ENCODE data around the gene DISP3.

The DISP3 gene

DNA sequence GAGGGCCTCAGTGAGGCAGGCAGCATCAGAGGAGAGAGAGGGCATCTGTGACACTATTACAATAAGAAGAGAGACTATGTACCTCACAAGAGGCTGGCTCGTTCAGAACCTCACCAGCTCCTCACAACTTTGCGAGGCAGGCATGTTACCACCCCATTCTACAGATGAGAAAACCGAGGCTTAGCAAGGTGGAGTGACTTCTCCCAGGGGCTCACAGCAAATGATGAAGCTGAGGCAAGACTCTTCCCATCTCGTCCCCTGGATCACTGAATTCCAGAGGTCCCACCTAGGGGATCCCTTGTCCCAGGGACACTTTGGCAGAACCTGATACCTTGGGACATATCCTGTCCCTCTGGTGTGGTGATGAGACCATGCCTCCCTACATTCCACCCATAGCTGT lies 64.4 kb downstream of the DISP3 start:
- no peak for DNase-seq (ENCODE audit: low read depth in 2 of 2)

DNA sequence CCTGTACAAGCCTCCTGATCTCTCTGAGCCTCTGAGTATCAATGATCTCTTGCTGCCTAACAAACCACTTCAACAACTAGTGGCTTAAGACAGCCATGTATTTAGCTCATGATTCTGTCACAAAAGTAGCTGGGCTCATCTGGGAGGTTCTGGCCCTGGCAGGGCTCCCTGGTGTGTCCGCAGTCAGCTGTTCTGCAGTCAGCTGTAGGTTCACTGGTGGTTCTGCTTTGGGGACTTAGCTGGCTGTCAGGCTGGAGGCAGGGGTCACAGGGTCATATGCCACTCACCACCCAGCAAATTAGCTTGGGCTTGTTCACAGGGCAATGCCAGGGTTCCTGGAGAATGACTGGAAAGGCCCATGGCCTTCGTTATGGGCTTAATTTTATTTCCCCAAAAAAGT lies 64.8 kb downstream of the DISP3 start:
- no peak for DNase-seq (ENCODE audit: low read depth in 2 of 2)

DNA sequence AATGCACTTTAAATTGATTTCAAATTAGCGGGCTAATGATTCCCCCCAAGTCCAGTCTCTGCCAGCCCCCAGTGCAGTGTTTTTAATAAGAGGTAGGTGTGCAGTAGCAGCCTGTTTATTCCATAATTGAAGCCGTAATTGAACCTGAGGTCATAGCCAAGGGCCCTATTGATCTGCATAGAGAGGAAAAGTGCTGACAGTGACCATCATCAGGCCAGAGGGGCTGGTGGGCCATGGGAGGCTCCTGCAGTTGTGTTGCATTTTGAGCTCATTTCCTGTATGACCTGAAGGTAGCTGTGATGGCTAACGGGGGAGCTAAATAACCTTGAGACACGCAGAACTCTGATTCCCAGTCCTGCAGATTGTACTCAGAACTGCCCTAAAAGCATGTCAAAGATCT lies 67.5 kb downstream of the DISP3 start:
- no peak for DNase-seq (ENCODE audit: low read depth in 2 of 2)

GRCh38 chr1:11550664-11551283 lies 71.8 kb downstream of the DISP3 start:
- no peak for DNase-seq (ENCODE audit: low read depth in 2 of 2)

GRCh38 chr1:11558276-11558675 lies 79.3 kb downstream of the DISP3 start:
- no peak for DNase-seq (ENCODE audit: low read depth in 2 of 2)

DNA sequence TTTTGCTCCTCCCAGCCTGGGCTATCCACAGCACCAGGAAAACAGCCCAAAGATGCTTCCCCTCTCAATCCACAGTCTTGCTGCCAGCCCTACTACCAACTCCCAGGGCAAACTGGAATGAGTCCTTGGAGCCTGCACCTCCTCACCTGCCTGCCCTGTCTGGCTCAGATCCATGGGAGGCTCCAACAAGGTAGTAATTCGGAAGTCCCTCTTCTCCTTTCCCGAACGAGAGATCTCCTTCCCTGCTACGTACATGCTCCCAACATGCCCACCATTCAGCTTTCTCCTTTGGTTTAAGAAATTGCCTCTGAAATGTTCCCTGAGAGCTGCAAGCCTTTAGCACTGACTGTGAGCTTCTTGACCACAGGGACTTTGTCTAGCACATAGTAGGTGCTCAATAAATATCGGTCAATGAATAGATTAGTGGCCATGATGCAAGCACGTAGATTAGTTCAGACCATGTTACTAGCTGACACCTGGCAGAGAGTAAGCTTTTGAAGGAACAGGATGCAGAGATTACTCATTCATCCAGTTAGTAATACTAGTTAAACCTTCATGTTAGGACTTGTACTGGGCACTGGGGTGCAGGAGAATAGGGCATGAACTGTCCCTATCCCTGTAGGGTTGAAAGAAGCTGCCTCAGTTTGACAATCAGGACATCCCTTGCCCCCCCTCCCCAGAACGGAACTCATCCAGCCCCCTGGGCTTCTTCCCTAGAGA lies 80.1 kb downstream of the DISP3 start:
- no peak for DNase-seq (ENCODE audit: low read depth in 2 of 2)

- DNase-seq (ENCODE audit: low read depth in 2 of 2), result no peak
These were observed 80.6 kb downstream of the DISP3 start for GRCh38 chr1:11559591-11559970.

DNA sequence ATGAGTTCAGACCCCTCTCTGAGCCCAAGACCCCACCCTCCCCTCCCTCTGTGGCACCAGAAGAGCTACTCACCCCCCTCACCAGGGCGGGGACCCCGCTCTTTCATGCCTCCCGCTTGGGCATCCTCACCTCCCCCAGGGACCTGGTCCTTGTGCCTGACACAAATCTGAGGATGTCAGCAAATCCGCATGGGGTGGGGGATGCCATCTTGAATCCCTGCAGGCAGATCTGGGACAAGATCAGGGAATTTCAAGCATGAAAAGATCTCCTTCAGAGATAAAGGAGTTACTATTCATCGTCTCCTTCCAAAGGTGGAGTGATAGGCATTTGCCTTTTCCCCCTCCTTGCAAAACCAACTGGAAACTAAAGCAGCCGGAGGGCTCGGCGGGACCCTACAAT lies 81.1 kb downstream of the DISP3 start:
- no peak for DNase-seq (ENCODE audit: low read depth in 2 of 2)

- no peak for DNase-seq (ENCODE audit: low read depth in 2 of 2)
These were observed 82.8 kb downstream of the DISP3 start for GRCh38 chr1:11561740-11562139.

GRCh38 chr1:11562664-11563063 lies 83.7 kb downstream of the DISP3 start:
- no peak for DNase-seq (ENCODE audit: low read depth in 2 of 2)

DNA sequence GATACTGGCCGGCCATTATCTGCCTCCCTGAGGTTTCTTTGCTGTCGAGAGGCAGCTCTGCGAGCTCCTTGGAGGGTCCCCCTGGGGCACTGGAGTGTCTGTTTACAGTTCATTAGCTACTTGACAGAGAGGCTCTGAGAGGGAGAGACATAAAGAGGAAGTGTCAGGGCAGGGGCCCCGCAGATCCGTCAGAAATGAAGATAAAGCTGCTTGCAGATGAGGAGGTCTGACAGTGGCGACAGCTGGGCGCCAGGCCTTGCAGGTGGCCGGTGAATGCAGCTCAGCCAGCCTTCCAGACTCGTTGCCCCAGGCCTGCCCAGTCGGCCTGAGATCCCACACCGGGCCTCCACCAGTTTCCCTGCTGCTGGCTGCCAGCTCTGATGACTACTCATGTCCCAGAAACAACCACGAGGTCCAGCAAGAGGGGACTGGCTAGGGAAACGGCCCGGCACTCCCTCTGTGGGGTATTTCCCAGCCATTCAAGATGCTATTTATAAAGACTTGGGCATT lies 84.7 kb downstream of the DISP3 start:
- no peak for DNase-seq (ENCODE audit: low read depth in 2 of 2)

DNA sequence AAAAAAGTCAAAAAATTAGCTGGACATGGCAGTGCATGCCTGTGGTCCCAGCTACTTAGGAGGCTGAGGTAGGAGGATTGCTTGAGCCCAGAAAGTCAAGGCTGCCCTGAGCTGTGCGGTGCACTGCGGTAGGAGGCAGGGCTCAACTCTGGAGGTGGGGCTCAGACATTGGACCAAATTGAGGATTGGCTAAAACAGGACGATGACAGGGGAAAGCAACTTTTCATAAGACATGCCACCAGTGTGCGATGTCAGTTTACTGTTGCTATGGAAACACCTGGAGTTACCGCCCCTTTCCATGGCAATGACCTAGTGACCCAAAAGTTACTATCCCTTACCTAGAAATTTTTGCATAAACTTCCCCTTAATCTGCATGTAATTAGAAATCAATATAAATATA lies 85.3 kb downstream of the DISP3 start:
- DNase-seq (ENCODE audit: low read depth in 2 of 2), result no peak

GRCh38 chr1:11566042-11566850 lies 87.3 kb downstream of the DISP3 start:
- no peak for DNase-seq (ENCODE audit: low read depth in 2 of 2)

DNA sequence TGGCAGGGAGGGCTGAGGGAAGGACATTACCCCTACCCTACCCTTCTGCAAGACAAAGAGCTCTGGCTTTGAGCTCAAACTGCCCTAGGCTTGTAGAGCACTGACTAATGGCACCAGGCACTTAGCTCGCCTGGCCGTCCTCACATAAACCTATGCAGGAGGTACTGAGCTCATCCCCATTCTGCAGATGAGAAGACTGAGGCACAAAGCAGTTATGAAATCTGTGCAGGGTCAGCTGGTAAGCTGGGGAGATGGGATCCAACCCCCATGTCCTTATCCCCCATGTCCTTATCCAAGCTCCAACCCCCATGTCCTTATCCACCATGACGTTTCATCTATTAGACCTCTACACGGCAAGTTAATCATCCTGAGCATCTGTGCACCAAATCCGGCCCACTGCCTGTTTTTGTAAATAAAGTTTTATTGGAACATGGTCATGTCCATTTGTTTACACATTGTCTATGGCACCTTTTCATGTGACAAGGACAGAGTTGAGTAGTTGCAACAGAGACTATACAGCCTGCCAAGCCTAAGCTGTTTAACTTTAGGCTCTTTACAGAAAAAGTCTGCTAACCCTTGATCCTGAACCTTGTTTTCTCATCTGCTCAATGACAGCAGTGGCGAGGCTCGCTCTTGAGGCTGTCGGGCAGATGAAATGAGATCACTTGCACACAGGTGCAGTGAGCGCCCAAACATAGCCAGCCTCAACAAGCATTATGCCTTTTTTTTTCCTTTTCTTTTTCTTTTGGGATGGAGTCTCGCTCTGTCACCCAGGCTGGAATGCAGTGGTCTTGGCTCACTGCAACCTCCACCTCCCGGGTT lies 88.5 kb downstream of the DISP3 start:
- DNase-seq (ENCODE audit: low read depth in 2 of 2), result no peak

DNA sequence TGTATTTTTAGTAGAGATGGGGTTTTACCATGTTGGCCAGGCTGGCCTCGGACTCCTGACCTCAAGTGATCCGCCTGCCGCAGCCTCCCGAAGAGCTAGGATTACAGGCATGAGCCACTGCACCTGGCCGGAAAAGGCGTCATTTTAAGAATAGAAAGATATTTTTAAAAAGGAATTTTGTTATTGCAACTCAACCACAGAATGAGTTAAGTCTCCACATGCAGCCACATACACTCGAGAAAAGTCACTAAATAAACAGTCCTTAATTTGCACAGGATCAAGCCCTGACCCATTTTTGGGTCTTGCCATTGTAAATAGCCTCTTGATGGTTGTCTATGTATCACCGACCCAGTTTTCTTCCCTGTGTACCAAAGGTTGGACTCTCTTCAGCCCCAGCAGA lies 89.7 kb downstream of the DISP3 start:
- DNase-seq (ENCODE audit: low read depth in 2 of 2), result no peak

GRCh38 chr1:11569551-11569950 lies 90.6 kb downstream of the DISP3 start:
- no peak for DNase-seq (ENCODE audit: low read depth in 2 of 2)

DNA sequence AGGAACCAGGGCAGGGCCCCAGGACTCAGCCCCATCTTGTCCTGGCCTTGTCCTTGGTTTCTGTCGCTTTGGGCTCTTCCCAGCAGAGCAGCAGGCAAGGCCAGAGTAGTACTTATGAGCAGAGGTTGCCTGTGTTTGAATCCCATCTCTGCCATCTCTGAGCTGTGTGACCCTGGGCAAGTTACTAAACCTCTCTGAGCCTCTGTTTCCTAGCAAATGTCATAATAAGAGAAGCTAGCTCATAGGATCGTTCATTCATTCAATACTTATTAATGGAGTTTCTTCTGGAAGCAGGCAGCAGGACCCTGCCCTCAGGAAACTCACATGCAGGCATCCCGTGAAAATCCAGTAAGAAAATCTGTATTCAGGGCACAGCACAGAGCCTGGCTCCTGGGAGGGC lies 91.0 kb downstream of the DISP3 start:
- no peak for DNase-seq (ENCODE audit: low read depth in 2 of 2)

DNA sequence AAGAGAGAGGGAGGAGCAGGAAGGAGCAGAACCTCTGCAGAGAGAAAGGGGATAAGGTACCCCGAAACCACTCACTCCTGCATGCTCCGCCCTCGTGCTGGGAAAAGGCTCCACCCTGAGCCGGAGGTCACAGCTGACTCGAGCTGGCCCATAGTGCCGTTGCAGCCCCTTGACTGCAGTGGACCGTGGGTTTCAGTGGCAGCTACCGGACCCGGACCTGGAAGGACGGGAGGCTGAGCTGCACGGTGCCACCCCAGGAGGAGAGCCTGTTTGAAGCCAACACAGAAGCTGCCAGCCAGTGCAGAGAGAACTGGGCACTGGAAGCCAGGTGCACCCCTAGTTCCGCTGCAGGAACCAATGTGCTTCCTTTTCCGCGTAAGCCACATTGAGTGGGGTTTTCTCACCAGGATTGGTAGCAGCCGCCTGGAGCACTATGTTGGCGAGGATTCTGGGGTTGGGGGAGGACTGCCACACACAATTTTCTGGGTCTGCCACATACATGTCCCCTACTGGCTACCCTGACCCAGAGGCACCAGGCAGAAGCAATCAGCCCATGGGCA lies 91.9 kb downstream of the DISP3 start:
- DNase-seq (ENCODE audit: low read depth in 2 of 2), result no peak

DNA sequence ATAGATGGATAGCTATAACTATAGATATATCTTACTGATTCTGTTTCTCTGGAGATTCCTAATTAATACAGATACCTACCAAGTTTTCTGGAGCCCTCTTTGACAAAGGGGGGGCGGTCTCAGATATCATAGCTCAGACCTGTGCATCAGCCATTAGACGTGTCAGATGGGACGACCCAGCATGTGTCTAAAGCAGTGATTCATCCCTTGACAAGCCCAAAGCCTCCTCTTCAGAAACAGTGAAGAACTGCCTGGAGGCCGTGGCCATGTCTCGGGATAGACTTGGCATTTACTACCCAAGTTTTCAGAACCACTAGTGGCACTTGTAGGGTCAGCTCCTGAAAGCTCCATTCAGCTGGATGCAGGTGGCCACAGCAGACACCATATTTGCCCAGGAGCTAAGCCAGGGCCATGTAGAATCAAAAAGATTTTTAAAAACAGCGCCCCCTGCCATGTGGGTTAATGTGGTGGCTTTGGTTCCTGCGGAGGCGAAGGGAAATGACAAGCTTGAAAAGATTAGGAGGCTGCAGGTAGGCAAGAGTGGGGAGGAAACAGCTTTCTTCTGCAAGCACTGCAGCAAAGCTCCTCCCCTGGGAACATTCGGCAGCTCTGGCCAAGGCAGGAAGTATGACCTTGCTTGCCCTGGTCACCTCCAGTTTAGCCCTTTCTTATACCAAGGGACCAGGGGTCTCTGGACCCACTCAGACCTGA lies 93.1 kb downstream of the DISP3 start:
- DNase-seq (ENCODE audit: low read depth in 2 of 2), result no peak

GRCh38 chr1:11573116-11573692 lies 94.2 kb downstream of the DISP3 start:
- DNase-seq (ENCODE audit: low read depth in 2 of 2), result no peak

DNA sequence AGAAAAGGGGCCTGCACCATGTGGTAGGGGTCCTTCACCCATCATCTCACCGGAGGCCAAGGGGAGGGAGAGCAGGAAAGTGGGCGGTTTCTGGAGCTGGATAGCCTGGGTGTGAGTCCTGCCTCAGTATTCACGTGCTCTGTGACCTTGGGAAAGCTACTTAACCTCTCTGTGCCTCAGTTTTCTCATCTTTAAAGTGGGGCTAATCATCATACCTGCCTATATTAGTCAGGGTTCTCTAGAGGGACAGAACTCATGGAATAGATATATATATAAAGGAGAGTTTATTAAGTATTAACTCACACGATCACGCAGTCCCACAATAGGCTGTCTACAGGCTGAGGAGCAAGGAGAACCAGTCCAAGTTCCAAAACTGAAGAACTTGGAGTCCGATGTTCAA lies 96.6 kb downstream of the DISP3 start:
- DNase-seq (ENCODE audit: low read depth in 2 of 2), result no peak
